ENCODE data around the gene STN1.
A peak's percentile ranks its signal among the peaks of the same experiment; 100 is the strongest.

STN1 gene, protein sequence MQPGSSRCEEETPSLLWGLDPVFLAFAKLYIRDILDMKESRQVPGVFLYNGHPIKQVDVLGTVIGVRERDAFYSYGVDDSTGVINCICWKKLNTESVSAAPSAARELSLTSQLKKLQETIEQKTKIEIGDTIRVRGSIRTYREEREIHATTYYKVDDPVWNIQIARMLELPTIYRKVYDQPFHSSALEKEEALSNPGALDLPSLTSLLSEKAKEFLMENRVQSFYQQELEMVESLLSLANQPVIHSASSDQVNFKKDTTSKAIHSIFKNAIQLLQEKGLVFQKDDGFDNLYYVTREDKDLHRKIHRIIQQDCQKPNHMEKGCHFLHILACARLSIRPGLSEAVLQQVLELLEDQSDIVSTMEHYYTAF

DNA sequence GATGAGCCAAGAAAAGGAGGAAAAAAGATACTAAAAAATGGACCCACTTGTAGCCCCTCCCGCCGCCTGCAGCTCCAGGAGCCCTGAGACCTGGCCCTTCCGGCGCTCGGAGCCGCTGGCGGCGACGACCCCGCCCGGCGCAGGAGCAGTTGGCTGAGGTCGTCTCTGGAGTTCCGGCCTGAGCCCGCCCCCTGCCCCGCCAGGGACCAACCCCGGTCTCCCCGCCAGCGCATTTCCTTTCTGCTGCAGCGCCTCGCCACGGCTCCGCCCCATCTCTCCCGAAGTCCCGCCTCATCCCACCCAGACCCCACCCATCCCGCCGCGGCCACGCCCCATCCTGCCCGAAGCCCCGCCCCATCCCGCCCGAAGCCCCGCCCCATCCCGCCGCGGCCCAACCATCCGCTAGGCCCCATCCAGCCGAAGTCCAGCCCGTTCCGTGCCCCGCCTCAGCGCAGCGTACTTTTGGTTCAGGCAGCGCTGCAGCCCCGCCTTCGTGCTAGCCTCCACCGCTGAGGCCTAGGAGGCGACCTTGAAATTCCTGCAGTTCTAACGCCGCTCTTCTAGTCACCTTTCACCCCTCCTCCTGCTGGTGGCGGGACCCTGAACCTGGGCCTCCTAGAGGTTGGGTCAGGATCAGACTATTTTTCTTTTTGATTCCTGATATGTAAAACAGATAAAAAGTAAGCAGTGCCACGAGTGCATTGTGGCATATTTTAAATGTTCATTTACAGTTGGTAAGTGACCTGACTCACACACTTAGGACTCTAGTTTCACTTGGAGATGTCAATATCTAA, at the start of gene STN1:
Gene STN1 (minus strand): TSS at position 132 of the 794 bp plus-strand sequence. CDS start 590 bp downstream, outside the sequence.
- Histone ChIP-seq H3K9ac (ENCODE audit: low read depth, low read length) (peak within 1 kb of the TSS; percentile 74), H3K4me1 (ENCODE audit: control insufficient read depth, insufficient read depth, low read length) (peaks cover 29% of the 10 kb centered on the region), H3K27ac (ENCODE audit: low read depth, low read length) (peak within 1 kb of the TSS; percentile 96), H3K27me3 (ENCODE audit: control insufficient read depth, insufficient read depth, low read length) (no peaks in the 10 kb centered on the region), H3K9me3 (ENCODE audit: control insufficient read depth, insufficient read depth, low read length) (peaks cover 5% of the 10 kb centered on the region), H3K36me3 (ENCODE audit: control insufficient read depth, insufficient read depth, low read length) (peaks cover 3% of the 10 kb centered on the region; the same call in 1 of the 2 replicates), H3K4me3 (ENCODE audit: low read depth, low read length) (peak within 1 kb of the TSS; percentile 80)

DNA sequence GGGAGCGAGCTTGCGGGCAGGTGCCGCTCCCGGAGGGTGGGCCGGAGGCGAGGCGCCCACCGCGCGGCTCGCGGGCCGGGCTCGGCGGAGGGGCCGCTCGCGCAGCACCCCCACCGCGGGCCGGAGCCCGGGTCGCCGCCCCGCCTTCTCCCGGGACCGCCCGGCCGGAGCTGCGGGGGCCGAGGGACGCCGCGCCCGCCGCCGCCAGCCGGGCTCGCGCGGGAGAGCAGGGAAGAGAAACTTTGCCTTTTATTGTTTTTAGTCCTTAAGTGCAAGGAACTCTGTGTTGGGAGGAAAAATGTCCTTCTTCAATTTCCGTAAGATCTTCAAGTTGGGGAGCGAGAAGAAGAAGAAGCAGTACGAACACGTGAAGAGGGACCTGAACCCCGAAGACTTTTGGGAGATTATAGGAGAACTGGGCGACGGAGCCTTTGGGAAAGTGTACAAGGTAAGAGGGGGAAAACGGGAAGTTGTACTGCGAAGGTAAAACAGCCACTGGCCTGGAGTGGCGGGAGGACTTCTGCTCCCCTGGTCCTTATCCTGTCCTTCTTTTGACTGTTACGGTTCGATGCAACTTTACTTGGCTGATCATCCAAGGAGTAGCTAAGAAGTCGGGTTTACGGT, 49.6 kb upstream of the STN1 start:
- Histone ChIP-seq H3K9me3 (ENCODE audit: control insufficient read depth, insufficient read depth, low read length) (no peaks in the 10 kb centered on the region), H3K36me3 (ENCODE audit: control insufficient read depth, insufficient read depth, low read length) (no peaks in the 10 kb centered on the region), H3K27ac (ENCODE audit: low read depth, low read length) (peak overlapping the region; percentile 1), H3K27me3 (ENCODE audit: control insufficient read depth, insufficient read depth, low read length) (peaks cover 3% of the 10 kb centered on the region; the same call in 1 of the 2 replicates), H3K4me3 (ENCODE audit: low read depth, low read length) (peak overlapping the region; percentile 91), H3K9ac (ENCODE audit: low read depth, low read length) (peak overlapping the region; percentile 67), H3K4me1 (ENCODE audit: control insufficient read depth, insufficient read depth, low read length) (peaks cover 19% of the 10 kb centered on the region)

DNA sequence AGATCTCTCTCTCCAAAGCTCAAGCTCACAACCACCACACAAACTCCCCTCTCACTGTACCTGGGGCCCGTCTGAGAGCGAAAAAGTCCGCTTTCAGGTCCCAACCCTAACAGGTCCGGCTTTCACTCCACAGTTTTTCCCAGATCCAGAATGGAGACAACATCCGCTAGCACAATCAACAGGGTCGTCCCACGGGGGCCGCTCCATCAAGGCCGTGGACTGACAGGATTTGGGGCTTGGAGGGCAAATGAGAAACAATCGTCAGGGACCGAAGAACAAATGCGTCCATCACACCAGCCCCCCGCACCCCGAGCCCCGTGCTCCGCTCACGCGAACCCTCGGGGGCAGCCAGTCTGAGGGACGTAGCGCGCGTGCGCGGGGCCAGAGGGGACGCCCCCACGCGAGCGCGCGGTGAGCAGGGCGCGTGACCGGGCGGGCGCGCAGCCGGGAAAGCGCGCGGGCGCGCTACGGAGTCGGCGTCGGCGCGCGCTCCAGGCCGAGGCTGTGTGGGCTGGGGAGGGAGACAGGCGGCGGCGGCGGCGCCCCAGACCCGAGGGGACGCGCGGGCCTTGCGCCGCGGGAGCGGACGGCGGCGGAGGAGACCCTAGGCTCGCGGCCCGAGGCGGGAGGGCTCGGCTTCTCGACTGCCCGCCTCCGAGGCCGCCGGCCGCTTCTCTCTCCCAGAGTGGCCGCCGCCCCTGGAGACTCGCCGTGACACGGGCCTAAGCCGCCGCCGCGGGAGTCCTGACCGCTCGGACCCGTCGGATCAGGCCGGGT, 48.9 kb upstream of the STN1 start, which contains the start of gene SLK:
Gene SLK (plus strand): TSS at position 470 of the 777 bp plus-strand sequence. CDS start 606 bp downstream, outside the sequence.
- Histone ChIP-seq H3K27ac (ENCODE audit: low read depth, low read length) (peak within 1 kb of the TSS; percentile 20), H3K9me3 (ENCODE audit: control insufficient read depth, insufficient read depth, low read length) (no peaks in the 10 kb centered on the region), H3K27me3 (ENCODE audit: control insufficient read depth, insufficient read depth, low read length) (peaks cover 3% of the 10 kb centered on the region; the same call in 1 of the 2 replicates), H3K36me3 (ENCODE audit: control insufficient read depth, insufficient read depth, low read length) (no peaks in the 10 kb centered on the region), H3K4me1 (ENCODE audit: control insufficient read depth, insufficient read depth, low read length) (peaks cover 19% of the 10 kb centered on the region), H3K9ac (ENCODE audit: low read depth, low read length) (peak within 1 kb of the TSS; percentile 67), H3K4me3 (ENCODE audit: low read depth, low read length) (peak within 1 kb of the TSS; percentile 91)

DNA sequence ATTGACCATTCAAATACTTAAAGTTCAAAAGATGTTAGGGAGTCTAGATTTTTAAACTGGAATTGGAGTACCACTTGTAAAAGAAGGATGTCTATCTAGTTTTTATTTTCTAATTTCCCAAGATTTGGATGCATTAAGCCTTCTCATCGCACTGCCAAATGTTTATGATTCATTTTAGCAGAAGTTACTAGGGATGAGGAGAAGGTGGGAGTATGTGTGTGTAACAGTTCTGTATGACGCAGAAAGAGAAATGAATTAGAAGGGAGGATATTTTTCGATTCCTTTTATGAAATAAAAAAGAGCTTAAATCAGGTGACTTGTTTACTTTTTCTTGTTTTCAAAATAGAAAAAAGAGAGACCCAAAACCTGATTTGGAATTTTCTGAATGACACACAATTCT, 42.1 kb upstream of the STN1 start:
- Histone ChIP-seq H3K4me1 (ENCODE audit: control insufficient read depth, insufficient read depth, low read length) (no peaks in the 10 kb centered on the region), H3K27ac (ENCODE audit: low read depth, low read length) (no peak overlapping the region), H3K27me3 (ENCODE audit: control insufficient read depth, insufficient read depth, low read length) (no peaks in the 10 kb centered on the region), H3K36me3 (ENCODE audit: control insufficient read depth, insufficient read depth, low read length) (no peaks in the 10 kb centered on the region), H3K4me3 (ENCODE audit: low read depth, low read length) (no peak overlapping the region), H3K9ac (ENCODE audit: low read depth, low read length) (no peak overlapping the region), H3K9me3 (ENCODE audit: control insufficient read depth, insufficient read depth, low read length) (no peaks in the 10 kb centered on the region)

DNA sequence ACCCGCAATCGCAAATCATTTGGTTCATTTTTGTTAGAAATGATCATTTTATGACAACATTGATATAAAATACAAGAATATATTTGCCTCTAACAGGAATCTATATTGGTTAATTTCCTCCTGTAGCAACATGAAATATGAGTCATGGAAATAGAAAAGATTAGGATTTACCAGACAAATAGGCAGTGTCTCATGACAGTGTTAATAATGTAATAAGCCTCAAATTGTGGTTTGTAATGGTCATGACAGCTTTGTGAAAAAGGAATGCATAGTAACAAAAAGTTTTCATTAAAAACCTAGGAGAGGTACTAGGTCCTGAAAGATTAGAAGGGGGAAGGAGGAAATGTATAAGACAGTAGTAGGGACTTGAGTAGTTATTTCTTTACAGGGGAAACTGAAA, 41.0 kb upstream of the STN1 start:
- Histone ChIP-seq H3K27ac (ENCODE audit: low read depth, low read length) (no peak overlapping the region), H3K4me1 (ENCODE audit: control insufficient read depth, insufficient read depth, low read length) (no peaks in the 10 kb centered on the region), H3K9ac (ENCODE audit: low read depth, low read length) (no peak overlapping the region), H3K9me3 (ENCODE audit: control insufficient read depth, insufficient read depth, low read length) (no peaks in the 10 kb centered on the region), H3K4me3 (ENCODE audit: low read depth, low read length) (no peak overlapping the region), H3K36me3 (ENCODE audit: control insufficient read depth, insufficient read depth, low read length) (no peaks in the 10 kb centered on the region), H3K27me3 (ENCODE audit: control insufficient read depth, insufficient read depth, low read length) (no peaks in the 10 kb centered on the region)

DNA sequence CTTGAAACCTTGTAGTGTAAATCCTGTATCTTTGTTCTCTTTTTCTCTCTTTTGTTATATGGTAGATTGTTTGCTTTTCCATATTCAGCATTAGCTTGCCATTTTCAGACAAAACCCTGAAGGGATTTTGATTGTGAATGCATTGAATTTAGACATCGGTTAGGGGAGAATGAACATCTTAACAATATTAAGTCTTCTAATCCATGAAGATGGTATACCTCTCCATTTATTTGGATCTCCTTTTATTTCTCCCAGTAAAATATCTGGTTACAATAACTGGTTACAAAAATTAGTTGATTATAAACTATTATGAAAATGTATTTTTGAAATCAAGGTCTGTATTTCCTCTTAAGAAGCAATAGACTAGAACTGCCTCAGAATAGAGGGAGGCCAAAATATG, 36.6 kb upstream of the STN1 start:
- Histone ChIP-seq H3K27me3 (ENCODE audit: control insufficient read depth, insufficient read depth, low read length) (no peaks in the 10 kb centered on the region), H3K9ac (ENCODE audit: low read depth, low read length) (no peak overlapping the region), H3K36me3 (ENCODE audit: control insufficient read depth, insufficient read depth, low read length) (no peaks in the 10 kb centered on the region), H3K4me1 (ENCODE audit: control insufficient read depth, insufficient read depth, low read length) (no peaks in the 10 kb centered on the region), H3K9me3 (ENCODE audit: control insufficient read depth, insufficient read depth, low read length) (no peaks in the 10 kb centered on the region), H3K27ac (ENCODE audit: low read depth, low read length) (no peak overlapping the region), H3K4me3 (ENCODE audit: low read depth, low read length) (no peak overlapping the region)

DNA sequence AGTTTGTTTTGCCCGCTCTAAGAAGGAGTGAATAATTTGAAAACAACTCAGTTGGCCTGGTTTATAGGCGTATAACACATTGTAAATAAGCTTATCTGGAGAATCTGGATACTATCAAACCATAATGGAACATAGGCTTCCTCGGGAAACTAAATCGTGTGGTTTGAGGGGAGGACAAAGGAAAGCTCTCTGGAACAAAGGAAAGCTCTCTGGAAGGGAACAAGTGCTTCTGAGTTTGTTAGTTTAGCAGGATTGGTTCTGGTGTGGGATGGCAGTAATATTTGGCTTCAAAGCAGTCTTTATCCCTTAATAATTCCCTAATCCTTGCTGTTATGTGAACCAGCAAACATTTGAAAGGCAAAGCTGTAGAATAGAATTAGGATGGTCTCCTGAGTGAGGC, 34.0 kb upstream of the STN1 start:
- Histone ChIP-seq H3K9ac (ENCODE audit: low read depth, low read length) (no peak overlapping the region), H3K27ac (ENCODE audit: low read depth, low read length) (no peak overlapping the region)

DNA sequence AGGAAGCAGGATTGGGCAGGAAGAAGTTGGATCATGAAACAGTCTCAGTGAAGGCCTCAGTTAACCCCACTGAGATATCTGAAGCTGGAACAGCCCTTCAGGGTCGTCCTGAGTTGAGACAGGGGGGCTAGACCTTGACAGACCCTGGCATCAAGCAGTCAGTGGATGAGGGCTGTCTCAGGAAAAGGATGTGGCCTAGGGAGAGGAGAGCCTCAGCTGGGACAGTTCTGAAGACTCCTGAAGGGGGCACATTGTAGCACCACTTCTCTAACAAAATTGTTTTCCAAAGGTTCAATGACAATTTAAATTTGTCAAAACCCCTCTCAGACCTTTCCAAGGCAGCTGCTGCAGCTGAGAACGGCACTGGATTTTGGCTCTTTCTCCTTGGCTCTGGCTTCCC, 33.2 kb upstream of the STN1 start:
- no peak overlapping the region for H3K4me3 ChIP-seq (ENCODE audit: low read depth, low read length)
- no peaks in the 10 kb centered on the region for H3K27me3 ChIP-seq (ENCODE audit: control insufficient read depth, insufficient read depth, low read length)
- H3K4me1 ChIP-seq (ENCODE audit: control insufficient read depth, insufficient read depth, low read length), result no peaks in the 10 kb centered on the region
- H3K27ac ChIP-seq (ENCODE audit: low read depth, low read length), result no peak overlapping the region
- H3K9ac ChIP-seq (ENCODE audit: low read depth, low read length), result no peak overlapping the region
- no peaks in the 10 kb centered on the region for H3K9me3 ChIP-seq (ENCODE audit: control insufficient read depth, insufficient read depth, low read length)
- H3K36me3 ChIP-seq (ENCODE audit: control insufficient read depth, insufficient read depth, low read length), result no peaks in the 10 kb centered on the region

More for the DNA sequence above, 34.0 kb upstream of the STN1 start:
- Histone ChIP-seq H3K27me3 (ENCODE audit: control insufficient read depth, insufficient read depth, low read length) (no peaks in the 10 kb centered on the region), H3K36me3 (ENCODE audit: control insufficient read depth, insufficient read depth, low read length) (no peaks in the 10 kb centered on the region), H3K9me3 (ENCODE audit: control insufficient read depth, insufficient read depth, low read length) (no peaks in the 10 kb centered on the region), H3K4me1 (ENCODE audit: control insufficient read depth, insufficient read depth, low read length) (no peaks in the 10 kb centered on the region), H3K4me3 (ENCODE audit: low read depth, low read length) (no peak overlapping the region)

DNA sequence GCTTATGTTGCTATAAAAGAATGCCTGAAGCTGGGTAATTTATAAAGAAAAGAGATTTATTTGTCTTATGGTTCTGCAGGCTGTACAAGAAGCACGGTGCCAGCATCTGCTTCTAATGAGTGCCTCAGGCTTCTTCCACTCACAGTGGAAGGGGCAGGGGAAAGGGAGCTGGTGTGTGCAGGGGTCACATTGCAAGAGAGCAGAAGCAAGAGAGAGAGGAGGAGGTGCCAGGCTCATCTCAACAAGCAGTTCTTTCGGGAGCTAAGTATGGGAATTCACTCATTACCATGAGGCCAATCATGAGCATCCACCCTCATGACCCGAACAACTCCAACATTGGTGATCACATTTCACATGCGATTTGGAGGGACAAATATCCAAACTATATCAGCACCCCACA, 31.7 kb upstream of the STN1 start:
- no peaks in the 10 kb centered on the region for H3K9me3 ChIP-seq (ENCODE audit: control insufficient read depth, insufficient read depth, low read length)
- H3K4me3 ChIP-seq (ENCODE audit: low read depth, low read length), result no peak overlapping the region
- no peaks in the 10 kb centered on the region for H3K36me3 ChIP-seq (ENCODE audit: control insufficient read depth, insufficient read depth, low read length)
- H3K27ac ChIP-seq (ENCODE audit: low read depth, low read length), result no peak overlapping the region
- H3K27me3 ChIP-seq (ENCODE audit: control insufficient read depth, insufficient read depth, low read length), result no peaks in the 10 kb centered on the region
- no peak overlapping the region for H3K9ac ChIP-seq (ENCODE audit: low read depth, low read length)
- H3K4me1 ChIP-seq (ENCODE audit: control insufficient read depth, insufficient read depth, low read length), result no peaks in the 10 kb centered on the region

DNA sequence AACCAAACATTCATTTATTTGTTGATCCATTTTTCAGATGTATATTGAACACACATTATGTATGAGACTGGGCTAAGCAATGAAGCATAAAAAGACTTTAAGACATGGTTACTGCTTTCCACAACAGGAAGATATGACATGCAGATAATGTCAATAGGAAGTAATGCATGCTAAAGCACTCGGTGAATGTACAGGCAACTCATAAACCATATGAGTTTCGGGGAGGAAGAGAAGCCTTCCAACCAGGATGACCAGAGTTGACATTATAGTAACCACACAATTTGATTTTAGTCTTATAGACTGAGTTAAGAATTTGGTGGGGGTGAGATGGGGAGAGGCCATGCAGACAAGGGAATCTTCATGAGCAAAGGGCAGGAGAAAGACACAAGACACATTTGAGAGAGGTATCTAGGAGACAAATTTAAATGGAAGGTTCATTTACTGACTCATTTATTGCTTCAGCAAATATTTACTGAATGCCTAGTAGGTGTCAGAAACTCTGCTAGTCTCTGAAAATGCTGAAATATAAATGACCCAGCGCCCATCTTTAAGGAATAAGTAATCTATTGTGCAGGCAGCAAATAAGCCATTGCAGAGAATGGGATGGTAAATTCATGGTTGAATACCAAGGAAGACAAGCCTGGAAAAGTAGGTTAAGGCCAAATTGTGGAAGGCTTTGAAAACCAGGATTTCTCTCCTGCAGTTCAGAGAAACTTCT, 30.0 kb upstream of the STN1 start:
- Histone ChIP-seq H3K27me3 (ENCODE audit: control insufficient read depth, insufficient read depth, low read length) (no peaks in the 10 kb centered on the region), H3K27ac (ENCODE audit: low read depth, low read length) (no peak overlapping the region), H3K4me3 (ENCODE audit: low read depth, low read length) (no peak overlapping the region), H3K9ac (ENCODE audit: low read depth, low read length) (no peak overlapping the region), H3K36me3 (ENCODE audit: control insufficient read depth, insufficient read depth, low read length) (no peaks in the 10 kb centered on the region), H3K4me1 (ENCODE audit: control insufficient read depth, insufficient read depth, low read length) (no peaks in the 10 kb centered on the region), H3K9me3 (ENCODE audit: control insufficient read depth, insufficient read depth, low read length) (no peaks in the 10 kb centered on the region)
